CD4-positive, alpha-beta T cell treated with Interleukin-1 beta for 1 hour (primary cell): Measurements from ENCODE around the gene TCF12.
A peak's percentile ranks its signal among the peaks of the same experiment; 100 is the strongest.
"Not testable (repeated sequence)": the region's sequence is repeated elsewhere in the genome, so short reads cannot be mapped to it uniquely, and the experiment has no call there.

Experiments used
- DNase-seq, 2 donors: peaks; one replicate each; pipeline ENCODE4 v3.0.0-alpha.2; 2020 to 2022

TCF12 gene

DNA sequence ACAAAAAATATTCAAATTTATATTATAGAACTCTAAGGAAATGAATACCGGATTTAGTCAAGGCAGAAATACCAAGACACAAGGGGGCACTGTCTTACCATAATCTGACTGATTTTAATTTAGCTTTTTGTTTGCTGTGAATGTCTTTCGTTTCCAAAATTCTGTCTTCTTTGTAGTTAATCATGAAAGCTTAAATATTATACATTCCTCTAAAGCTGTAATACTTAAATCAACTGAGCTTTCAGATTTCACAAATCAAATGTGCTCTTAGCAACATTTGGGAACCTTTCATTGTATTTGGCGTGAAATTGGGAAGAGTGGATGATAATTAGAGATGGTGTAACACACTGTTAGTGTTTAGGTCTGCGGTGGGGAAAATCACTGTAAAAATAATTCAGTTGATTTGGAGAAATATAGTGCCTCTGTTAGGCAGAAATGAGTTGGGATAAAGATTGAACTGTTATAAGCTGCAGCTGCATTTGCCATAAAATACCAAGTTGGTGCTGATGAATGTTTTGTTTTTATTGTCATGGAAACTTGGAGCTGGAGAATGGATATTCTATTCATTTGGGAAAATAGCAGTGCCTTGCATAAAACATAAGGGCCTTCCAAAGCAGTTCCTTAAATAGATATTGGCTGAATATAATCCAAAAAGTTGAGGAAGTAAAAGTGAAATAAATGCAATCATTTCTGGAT, 228.2 kb downstream of the TCF12 start:
- peak in 1 of 2 donors; percentile 12 for DNase-seq

DNA sequence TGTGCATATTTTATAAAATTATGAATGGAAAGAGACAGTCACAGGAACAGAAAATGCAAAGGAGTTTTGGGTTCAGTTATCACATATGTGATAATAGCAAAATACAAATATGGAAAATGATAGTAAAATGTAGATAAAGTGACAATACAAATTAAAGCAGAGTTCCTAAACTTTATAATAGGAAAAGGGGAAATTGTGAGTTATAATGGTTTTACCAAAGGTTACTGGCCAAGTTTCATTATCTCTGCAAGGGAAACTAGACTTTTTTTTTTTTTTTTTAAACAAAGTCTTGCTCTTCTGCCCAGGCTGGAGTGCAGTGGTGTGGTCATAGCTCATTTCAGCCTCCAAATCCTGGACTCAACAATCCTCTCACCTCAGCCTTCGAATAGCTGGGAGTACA, 229.2 kb downstream of the TCF12 start:
- DNase-seq = no peak

DNA sequence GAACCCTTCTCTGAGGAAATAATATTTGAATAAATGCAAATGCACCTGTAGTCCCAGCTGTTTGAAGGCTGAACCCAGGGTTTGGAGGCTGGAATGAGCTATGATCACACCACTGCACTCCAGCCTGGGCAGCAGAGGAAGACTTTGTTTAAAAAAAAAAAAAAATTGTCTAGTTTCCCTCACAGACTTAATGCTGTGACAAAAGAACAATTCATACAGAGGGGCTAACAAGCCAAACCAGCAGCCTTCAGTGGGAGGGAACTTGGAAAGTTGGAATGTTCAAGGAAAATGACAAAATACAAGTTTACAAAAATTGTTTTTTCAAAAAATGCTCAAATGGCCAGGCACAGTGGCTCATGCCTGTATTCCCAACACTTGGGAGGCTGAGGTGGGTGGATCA, 229.8 kb downstream of the TCF12 start:
- DNase-seq = no peak

DNA sequence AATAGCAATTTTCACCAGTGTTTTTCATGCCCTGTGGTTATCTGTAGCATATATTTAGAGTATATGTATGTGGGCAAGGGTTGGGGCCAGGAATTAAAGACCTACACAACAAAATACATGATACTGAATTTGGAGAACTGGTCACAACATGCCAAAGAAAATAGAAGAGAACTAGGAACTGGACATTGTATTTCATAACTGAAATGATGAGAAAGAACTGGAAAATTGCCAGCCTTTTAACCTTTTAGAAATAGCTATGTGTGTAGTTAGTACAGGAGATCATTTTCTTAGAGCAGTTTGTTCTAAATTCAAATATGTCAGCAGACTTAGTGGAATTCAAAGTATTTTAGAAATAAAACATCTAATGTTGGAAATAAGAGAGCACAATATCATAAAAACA, 230.8 kb downstream of the TCF12 start:
- DNase-seq = no peak

DNA sequence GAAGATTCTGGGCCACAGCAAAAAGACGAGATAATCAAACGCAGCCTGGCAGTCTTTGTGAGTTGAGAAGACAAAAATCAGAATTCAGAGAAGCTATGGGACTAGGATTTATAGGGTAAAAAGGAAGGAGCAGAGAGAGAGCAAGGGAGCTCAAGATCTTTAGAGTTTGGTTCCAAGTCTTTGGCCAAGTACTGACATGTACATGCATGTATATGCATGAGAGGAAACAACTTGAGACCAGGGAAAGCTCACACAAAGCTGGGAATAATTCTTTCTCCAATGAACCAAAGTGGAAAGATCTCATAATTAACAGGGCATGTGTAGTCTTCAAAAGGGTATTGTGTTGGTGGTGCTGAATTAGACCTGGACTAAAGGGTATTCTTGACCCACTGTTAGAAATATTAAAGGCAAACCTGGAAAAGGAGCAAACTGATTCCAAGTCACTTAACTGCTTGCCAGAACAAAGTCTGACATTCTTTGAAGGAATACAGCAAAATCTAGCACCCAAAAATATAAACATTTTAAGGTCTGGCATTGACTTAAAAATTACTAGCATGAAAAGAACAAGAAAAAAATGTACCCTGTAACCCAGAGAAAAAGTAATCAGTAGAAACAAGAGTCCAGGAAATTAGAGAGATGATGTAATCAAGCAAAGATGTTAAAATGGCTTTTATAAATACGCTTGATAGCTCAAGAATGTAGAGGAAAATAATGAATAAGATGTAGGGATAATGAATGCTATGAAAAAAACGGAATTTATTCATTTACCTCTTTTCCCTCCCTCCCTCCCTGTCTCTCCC, 231.8 kb downstream of the TCF12 start:
- no peak for DNase-seq

DNA sequence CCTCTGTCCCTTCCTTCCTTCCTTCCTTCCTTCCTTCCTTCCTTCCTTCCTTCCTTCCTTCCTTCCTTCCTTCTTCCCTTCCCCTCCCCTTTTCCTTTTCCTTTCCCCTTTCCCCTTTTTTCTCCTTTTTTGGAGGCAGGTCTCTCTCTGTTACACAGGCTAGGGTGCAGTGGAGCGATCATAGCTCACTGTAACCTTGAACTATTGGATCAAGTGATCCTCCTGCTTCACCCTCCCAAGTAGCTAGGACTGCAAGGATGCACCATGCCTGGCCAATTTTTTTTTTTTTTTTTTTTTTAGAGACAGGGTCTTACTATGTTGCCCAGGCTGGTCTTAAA, 232.4 kb downstream of the TCF12 start:
- not testable (repeated sequence) for DNase-seq

DNA sequence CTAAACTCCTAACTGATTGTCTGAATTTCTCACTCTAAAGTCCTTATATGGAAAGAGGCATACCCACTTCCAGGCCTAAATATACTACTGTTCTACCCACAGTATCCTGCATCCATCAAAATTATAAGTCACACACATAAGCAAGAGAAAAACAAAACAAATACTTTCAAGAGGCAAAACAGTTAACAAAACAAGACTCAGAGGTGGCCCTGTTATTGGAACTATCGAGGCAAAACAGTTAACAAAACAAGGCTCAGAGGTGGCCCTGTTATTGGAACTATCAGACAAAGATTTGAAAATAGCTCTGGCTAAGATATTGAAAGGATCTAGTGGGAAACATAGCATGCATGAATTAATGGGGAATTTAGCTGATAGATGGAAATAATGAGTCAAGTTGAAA, 233.7 kb downstream of the TCF12 start:
- no peak for DNase-seq

DNA sequence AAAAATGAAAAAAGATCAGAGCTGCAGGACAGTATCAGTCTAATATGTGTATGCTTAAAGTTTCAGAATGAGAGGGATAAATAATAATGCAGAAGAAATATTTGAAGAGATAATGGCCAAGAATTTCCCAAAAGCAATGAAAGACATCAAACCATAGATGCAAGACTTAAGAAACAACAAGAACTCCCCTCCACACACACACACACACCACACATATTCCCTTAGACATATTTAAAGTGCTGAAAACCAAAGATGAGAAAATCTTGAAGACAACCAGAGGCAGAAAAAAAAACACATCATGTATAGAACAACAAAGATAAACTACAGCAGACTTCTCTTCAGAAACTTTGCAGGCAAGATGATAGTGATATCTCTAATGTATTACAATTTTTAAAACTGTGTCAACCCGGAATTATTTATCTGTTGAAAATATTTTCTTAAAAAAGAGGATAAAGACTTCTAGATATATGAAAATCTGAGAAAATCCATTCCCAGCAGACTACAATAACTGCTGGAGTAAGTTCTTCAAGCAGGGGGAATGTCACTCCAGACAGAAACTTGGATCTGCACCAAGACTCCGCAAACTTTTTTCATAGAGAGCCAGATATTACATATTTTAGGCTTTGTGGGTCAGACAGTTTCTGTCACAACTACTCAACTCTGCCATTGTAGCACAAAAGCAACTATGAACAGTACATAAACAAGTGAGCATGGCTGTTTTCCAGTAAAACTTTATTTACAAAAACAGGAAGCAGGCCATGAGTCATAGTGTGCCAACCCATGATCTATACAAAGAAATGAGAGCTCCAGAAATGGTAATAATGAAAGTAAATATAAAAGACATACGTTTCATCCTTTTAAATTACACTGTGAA, 234.5 kb downstream of the TCF12 start:
- no peak for DNase-seq

DNA sequence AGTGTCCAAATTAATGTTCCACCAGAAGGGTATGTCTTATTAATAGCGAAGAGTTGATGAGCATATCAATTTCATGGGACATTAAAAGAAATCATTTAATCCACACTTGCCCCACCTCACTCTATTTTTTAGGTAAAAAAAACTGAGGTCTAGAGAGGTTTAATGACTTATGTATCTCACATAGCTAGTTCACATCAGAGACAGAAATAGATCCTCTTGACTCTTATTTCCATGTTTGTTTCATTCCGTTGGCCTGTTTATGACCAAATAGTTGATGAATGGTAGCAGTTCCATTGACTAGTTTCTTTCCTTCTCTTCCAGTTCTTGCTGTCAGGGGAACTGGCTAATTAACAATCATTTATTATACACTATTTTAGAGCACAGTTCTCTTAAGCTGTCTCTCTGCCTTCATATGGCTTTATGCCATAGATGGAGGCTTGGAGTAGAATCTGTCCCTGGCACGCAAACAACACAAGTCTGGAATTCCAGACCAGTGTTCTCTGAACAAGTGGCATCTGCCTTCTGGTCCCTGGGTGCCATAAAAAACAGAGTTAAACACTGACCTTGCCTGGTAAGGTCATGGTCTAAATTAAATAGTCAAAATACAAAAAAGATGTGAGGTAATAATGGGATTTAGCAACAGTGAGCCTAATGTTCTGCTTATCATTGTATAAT, 237.9 kb downstream of the TCF12 start:
- no peak for DNase-seq

DNA sequence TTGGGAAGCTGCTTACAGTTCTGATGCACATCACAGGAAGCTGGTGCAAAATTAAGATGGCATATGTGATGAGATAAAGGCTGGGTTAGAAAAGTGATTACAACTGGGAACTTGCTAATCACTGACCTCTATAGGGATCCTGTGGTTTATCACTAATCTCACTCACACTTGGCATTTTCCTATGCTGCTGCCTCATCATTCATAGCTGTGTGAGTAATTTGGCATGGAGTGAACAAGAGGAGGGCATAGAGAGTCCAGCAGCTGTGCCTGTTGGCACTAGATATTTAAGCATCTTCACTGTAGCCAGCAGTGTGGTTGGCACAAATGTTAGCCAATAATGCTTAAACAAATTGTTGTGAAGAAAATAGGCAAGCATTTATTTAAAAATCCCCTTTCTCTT, 240.1 kb downstream of the TCF12 start:
- DNase-seq = no peak

DNA sequence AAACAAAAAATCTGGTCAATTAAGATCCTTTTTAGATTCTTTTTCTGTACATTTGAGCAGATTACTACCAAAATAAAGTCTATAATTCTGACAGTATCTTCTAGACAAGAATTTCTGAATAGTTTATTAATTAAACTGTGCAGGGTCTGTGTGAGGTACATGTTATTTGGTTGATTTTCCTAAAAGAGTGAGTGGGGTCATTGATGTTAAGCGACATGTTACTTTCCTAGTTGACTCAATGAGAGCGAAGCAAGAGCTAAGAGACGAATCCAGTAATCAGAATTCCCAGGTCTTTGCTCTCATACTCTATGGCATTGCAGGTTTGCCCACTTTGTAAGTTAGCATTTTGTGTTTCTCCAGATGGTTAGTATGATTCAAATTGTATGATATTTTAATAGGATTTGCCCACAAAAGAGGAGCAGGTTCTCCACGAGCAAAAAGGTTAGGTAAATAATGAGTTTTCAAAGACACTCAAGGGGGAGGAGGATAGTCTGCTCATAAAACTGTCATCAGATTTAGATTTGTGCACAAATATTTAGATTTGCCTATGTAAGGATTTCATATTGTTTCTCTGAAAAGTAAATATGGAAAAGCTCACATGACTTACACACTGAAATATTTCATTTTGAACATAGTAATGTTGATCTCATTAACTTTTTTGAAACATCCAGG, 240.7 kb downstream of the TCF12 start:
- DNase-seq = no peak

DNA sequence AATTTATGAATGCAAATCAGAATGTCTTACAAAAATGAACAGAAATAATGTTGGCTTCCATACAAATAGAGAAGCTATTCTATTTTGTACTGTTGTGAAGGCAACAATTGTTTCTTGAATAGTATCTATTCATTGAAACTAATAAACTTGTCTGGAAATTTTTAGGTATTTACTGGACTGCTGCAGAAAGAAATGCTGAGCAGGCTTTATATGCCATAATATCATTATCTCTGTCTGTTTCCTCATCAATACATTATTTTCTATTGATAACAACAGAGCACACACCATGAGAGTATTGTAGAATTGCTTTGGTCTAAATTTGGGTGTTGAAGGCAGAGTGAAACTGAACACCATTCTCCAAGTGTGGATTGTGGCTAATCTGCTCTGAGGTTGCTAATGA, 241.3 kb downstream of the TCF12 start:
- no peak for DNase-seq

DNA sequence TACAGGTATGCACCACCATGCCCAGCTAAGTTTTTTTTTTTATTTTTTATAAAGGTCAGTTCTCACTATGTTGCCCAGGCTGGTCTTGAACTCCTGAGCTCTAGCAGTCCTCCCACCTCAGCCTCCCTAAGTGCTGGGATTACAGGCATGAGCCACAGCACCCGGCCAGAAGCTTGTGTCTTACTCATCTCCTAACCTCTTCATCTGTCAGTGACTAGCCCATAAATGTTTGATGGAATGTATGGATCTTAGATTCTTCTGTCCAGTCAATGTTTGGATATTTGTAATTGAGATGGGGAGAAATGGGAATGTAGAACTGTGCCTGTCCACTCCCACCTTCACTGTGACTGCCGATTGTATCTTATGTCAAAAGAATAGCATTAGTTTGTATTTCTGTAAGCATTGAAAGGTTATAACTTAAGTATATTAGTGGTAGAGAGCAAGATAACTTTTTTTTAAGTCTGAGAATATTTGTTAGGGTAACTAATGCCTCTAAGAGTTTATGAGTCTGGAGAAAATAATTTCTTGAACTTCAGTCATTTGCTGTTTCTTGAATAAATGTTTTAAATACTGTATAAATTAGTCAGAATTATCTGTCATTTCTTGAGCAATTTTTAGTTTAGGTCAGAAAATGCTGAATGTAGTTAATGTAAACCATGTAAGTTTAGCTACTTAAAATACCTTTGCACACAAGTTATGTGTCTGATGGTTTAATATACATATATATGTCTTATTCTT, 242.5 kb downstream of the TCF12 start:
- no peak for DNase-seq

DNA sequence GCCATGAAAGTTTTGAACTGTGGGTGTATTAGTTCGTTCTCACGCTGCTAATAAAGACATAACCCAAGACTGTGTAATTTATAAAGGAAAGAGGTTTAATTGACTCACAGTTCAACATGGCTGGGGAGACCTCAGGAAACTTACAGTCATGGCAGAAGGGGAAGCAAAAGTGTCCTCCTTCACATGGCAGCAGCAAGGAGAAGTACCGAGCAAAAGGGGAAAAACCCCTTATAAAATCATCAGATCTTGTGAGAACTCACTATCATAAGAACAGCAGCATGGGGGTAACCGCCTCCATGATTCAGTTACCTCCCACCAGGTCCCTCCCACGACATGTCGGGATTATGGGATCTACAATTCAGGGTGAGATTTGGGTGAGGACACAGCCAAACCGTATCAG, 245.8 kb downstream of the TCF12 start:
- not testable (repeated sequence) for DNase-seq

DNA sequence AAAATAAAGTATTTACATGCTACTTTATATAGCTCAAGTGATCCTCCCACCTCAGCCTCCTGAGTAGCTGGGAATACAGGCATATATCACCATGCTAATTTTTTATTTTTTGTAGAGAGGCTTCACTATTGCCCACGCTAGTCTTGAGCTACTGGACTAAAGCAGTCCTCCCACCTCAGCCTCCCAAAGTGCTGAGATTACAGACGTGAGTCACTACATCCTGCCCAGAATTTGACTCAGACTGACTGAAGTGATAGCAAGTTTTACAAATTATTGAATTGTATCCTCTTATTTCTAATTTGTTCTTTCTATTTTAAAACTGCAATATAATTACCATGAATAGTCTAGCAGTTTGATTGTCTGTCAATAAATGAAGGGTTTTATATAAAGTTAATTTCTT, 247.5 kb downstream of the TCF12 start:
- DNase-seq = no peak

DNA sequence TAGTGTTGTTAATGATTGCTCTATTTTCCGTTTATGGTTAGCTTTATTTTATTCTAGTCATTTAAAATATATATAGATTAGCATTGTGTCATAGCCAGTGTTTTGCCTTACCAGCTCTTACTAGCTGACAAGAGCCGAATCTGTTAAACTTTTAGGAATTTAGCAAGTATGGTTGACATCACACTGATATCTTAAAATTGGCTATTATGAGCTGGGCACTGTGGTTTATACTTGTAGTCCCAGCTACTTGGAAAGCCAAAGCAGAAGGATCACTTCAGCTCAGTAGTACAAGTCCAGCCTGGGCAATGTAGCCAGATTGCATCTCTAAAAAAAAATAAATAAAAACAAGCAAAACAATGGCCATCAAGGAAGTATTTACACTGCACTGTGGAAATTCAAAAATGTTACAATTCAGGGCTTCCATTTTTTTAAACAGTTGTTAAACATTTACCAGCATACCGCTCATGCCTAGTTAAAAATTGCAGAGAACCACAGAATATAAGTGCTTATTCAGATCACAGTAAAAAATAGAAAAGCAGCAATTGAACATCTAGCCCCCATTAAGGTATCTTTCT, 249.5 kb downstream of the TCF12 start:
- DNase-seq = no peak

DNA sequence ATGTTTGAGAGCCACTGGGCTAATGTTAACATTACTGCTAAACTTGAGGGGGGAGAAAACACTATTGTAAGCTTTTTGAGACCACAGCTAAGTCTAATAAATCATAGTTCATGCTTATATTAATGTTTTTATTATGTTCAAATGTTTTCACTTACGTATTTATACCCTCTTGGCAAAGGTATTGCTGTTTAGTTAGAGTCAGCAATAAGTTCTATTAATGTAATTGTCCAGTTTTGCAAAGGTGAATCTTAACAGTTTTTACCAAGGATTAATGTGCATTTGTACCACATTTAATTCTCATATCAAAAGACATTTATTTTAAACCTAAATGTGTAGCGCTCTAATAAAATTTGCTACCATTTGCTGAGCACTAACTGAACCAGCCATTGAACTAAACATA, 251.2 kb downstream of the TCF12 start:
- DNase-seq = no peak

DNA sequence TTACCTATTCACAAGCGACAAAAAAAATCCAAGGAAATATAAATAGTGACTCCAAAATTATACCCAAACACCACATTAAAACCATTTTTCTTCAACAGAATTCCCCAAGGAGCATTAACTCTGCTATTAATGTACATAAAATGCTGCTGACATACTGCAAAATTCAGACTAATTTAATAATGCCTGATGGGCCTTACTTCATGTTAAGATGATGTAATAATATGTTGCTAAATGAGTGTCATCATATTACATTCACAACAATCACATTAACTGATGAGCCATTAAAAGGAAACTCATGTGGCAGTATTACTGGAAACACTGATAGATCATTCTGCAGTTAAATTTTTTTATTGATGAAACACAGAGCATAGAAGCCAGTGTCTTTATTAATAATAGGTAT, 253.0 kb downstream of the TCF12 start:
- DNase-seq = no peak

DNA sequence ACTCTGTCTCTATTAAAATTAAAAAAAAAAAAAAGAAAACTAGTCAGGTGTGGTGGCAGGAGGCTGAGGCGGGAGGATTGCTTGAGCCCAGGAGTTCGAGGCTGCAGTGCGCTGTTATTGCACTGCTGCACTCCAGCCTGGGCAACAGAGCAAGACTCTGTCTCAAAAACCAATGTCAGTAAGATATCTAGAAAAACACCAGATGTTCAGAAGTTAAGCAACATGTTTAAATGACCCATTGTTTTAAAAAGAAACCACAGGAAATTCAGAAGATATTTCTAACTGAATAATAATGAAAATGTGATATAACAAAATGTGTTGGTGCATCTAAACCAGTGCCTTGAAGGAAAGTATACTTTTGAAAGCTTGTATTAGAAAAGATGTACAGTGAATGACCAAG, 254.5 kb downstream of the TCF12 start:
- no peak for DNase-seq

DNA sequence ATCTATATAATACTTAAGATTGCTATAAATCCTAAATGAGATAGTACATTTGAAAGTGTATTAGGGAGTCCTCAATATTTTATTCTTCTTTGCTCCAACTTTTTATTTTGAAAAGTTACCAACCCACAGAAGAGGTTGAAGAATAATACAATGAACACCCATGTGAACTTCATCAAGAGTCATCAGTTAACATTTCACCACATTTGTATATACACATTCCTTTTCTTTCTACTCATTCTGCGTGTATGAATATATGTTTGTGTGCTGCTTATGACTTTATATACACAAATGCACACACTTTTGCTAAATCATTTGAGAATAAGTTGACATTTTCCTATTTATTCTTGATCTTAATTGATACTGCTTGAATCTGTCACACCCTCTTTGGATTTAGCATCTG, 264.6 kb downstream of the TCF12 start:
- DNase-seq = no peak

DNA sequence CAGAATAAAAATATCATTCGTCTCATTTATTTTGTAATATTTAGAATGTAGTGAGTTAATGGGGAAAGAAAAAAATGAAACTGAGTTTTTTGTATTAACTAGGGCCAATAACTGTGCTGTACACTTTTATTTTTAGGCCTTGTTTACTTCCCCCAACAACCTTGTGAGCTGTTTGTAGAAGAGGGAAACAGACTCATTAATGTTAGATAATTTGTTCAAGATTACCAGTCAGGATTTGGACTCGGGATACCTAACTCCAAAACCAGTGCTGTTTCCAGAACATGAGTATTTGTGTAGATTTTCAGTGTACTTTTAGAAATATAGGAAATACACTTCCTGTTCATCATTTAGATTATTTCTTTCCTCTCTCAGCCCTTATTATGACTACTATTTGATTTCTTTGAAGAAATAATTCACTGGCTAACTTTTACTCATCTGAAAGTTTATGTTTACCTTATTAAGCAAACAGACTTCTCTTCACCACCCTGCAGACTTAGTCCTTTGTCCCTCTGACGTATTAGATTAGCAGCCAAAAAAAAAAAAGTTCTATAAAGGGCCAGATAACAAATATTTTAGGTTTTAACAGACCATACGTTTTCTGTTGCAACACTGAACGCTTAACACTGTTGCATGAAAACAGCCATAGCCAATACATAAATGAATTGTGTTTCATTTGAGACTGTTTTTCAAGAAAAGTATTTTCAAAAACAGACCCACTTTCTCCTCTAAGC, 265.3 kb downstream of the TCF12 start:
- no peak for DNase-seq
